Type B pancreatic cell (in vitro differentiated cells): ENCODE measurements around the gene CCDC106. TPM values are rescaled to one million over a fixed set of nuclear protein-coding genes. Genes with fewer than 3 reads are reported as not detected.
A peak's percentile ranks its signal among the peaks of the same experiment; 100 is the strongest.

Experiments
- DNase-seq: peaks from one replicate; pipeline ENCODE4 v3.0.0; 2021; ENCODE audit warnings: mixed read lengths; ENCODE audit not compliant: unreplicated experiment; ENCODE audit errors: extremely low spot score
- H3K27ac Mint-ChIP-seq: 2 replicates; pipeline ENCODE4 v1.8.0; 2021; ENCODE audit warnings: mild to moderate bottlenecking, mixed read lengths
- H3K27me3 Mint-ChIP-seq: 2 replicates; pipeline ENCODE4 v1.8.0; 2021; ENCODE audit warnings: mixed read lengths
- H3K36me3 Mint-ChIP-seq: 2 replicates; pipeline ENCODE4 v1.8.0; 2021; ENCODE audit warnings: mixed read lengths
- H3K4me1 Mint-ChIP-seq: one replicate; pipeline ENCODE4 v1.8.0; 2021; ENCODE audit warnings: mixed read lengths; ENCODE audit not compliant: unreplicated experiment
- H3K4me3 Mint-ChIP-seq: 2 replicates; pipeline ENCODE4 v1.8.0; 2021; ENCODE audit warnings: mild to moderate bottlenecking, mixed read lengths
- H3K9me3 Mint-ChIP-seq: 2 replicates; pipeline ENCODE4 v1.8.0; 2021; ENCODE audit warnings: mixed read lengths
- CTCF ChIP-seq: fragments of 200-600 bp; sonication (generic); conservative IDR thresholded peaks from 2 replicates; pipeline ENCODE4 v1.5.0; 2021; ENCODE audit warnings: antibody characterized with exemption, mild to moderate bottlenecking
- total RNA-seq: library from RNA; stranded (reverse); gene quantifications from 2 replicates; pipeline ENCODE4 v1.2.1, GENCODE V29; 2021; ENCODE audit warnings: low replicate concordance

CCDC106 gene
- total RNA-seq, 1 donor from 2014 or later, result 18.1 TPM

- TF ChIP-seq CTCF, result no peak
- Mint-ChIP-seq H3K36me3 (peaks cover 17% of the 10 kb centered on the region), H3K4me1 (peaks cover 38% of the 10 kb centered on the region), H3K4me3 (peak overlapping the region; percentile 100), H3K27ac (peak overlapping the region; percentile 99), H3K27me3 (no peaks in the 10 kb centered on the region), H3K9me3 (no peaks in the 10 kb centered on the region)
- no peak for DNase-seq
These were observed 12.7 kb upstream of the CCDC106 start for GRCh38 chr19:55635334-55635717.

GRCh38 chr19:55635856-55636440 is 12.1 kb upstream of the CCDC106 start:
- peaks cover 40% of the 10 kb centered on the region for H3K4me1 Mint-ChIP-seq
- DNase-seq, result no peak
- no peak for TF ChIP-seq CTCF

GRCh38 chr19:55636723-55637122 is 11.3 kb upstream of the CCDC106 start:
- peak overlapping the region; percentile 99 for H3K27ac Mint-ChIP-seq
- peak overlapping the region; percentile 100 for H3K4me3 Mint-ChIP-seq
- H3K4me1 Mint-ChIP-seq, result peaks cover 40% of the 10 kb centered on the region
- H3K36me3 Mint-ChIP-seq, result peaks cover 18% of the 10 kb centered on the region
- DNase-seq, result no peak
- TF ChIP-seq CTCF, result no peak
- no peaks in the 10 kb centered on the region for H3K9me3 Mint-ChIP-seq
- H3K27me3 Mint-ChIP-seq, result no peaks in the 10 kb centered on the region

More at GRCh38 chr19:55635856-55636440, 12.1 kb upstream of the CCDC106 start:
- Mint-ChIP-seq H3K4me3 (peak overlapping the region; percentile 100), H3K36me3 (peaks cover 17% of the 10 kb centered on the region), H3K27me3 (no peaks in the 10 kb centered on the region), H3K9me3 (no peaks in the 10 kb centered on the region), H3K27ac (peak overlapping the region; percentile 99)

- Mint-ChIP-seq H3K36me3 (peaks cover 21% of the 10 kb centered on the region), H3K27me3 (no peaks in the 10 kb centered on the region), H3K27ac (peak overlapping the region; percentile 90), H3K4me3 (peak overlapping the region; percentile 83), H3K4me1 (peaks cover 40% of the 10 kb centered on the region), H3K9me3 (no peaks in the 10 kb centered on the region)
- no peak for TF ChIP-seq CTCF
- DNase-seq, result no peak
These were observed 10.5 kb upstream of the CCDC106 start for GRCh38 chr19:55637534-55637933.

- TF ChIP-seq CTCF, result peak; percentile 68
- peaks cover 25% of the 10 kb centered on the region for H3K36me3 Mint-ChIP-seq
- no peak for DNase-seq
- H3K27ac Mint-ChIP-seq, result peak overlapping the region; percentile 74
- H3K27me3 Mint-ChIP-seq, result peaks cover 5% of the 10 kb centered on the region
- peak overlapping the region; percentile 82 for H3K4me3 Mint-ChIP-seq
- peaks cover 46% of the 10 kb centered on the region for H3K4me1 Mint-ChIP-seq
- H3K9me3 Mint-ChIP-seq, result no peaks in the 10 kb centered on the region
These were observed 9.1 kb upstream of the CCDC106 start for GRCh38 chr19:55638864-55639359.
